ENCODE results near the gene MAP3K2.
A peak's percentile ranks its signal among the peaks of the same experiment; 100 is the strongest.

Gene MAP3K2

GRCh38 chr2:127419448-127420038 lies 31.8 kb upstream of the MAP3K2 start:
- Histone ChIP-seq H3K9ac (ENCODE audit: low read depth, low read length) (no peak overlapping the region), H3K27me3 (ENCODE audit: control insufficient read depth, insufficient read depth, low read length) (peaks cover 25% of the 10 kb centered on the region), H3K4me2 (ENCODE audit: low read length) (no peak overlapping the region), H3K36me3 (ENCODE audit: insufficient read depth, low read length) (no peaks in the 10 kb centered on the region), H3K4me3 (ENCODE audit: low read length) (no peak overlapping the region), H3K9me3 (replicated peaks; ENCODE audit: low read length) (no peaks in the 10 kb centered on the region), H3K4me1 (ENCODE audit: control insufficient read depth, insufficient read depth, low read length) (peaks cover 28% of the 10 kb centered on the region)

- no peak overlapping the region for H3K4me3 ChIP-seq (ENCODE audit: low read length)
- no peak overlapping the region for H3K9ac ChIP-seq (ENCODE audit: low read depth, low read length)
- no peaks in the 10 kb centered on the region for H3K36me3 ChIP-seq (ENCODE audit: insufficient read depth, low read length)
- H3K4me2 ChIP-seq (ENCODE audit: low read length), result no peak overlapping the region
- H3K9me3 ChIP-seq (replicated peaks; ENCODE audit: low read length), result no peaks in the 10 kb centered on the region
- peaks cover 25% of the 10 kb centered on the region for H3K27me3 ChIP-seq (ENCODE audit: control insufficient read depth, insufficient read depth, low read length)
- peaks cover 33% of the 10 kb centered on the region for H3K4me1 ChIP-seq (ENCODE audit: control insufficient read depth, insufficient read depth, low read length)
These were observed 31.3 kb upstream of the MAP3K2 start for GRCh38 chr2:127419112-127419430.

GRCh38 chr2:127418300-127419111 lies 30.7 kb upstream of the MAP3K2 start, which contains the start of gene PROC:
TSS of gene PROC (plus strand) at chr2:127418427. CDS start at chr2:127419943, 1,516 bp downstream.
- H3K4me1 ChIP-seq (ENCODE audit: control insufficient read depth, insufficient read depth, low read length), result peaks cover 36% of the 10 kb centered on the region
- H3K27me3 ChIP-seq (ENCODE audit: control insufficient read depth, insufficient read depth, low read length), result peaks cover 22% of the 10 kb centered on the region
- no peak within 1 kb of the TSS for H3K9ac ChIP-seq (ENCODE audit: low read depth, low read length)
- no peaks in the 10 kb centered on the region for H3K36me3 ChIP-seq (ENCODE audit: insufficient read depth, low read length)
- no peak within 1 kb of the TSS for H3K4me3 ChIP-seq (ENCODE audit: low read length)
- H3K9me3 ChIP-seq (replicated peaks; ENCODE audit: low read length), result no peaks in the 10 kb centered on the region
- H3K4me2 ChIP-seq (ENCODE audit: low read length), result no peak within 1 kb of the TSS

- H3K27me3 ChIP-seq (ENCODE audit: control insufficient read depth, insufficient read depth, low read length), result peaks cover 13% of the 10 kb centered on the region
These were observed 29.6 kb upstream of the MAP3K2 start for GRCh38 chr2:127417406-127417805.

GRCh38 chr2:127416506-127417001 lies 28.8 kb upstream of the MAP3K2 start:
- Histone ChIP-seq H3K4me1 (ENCODE audit: control insufficient read depth, insufficient read depth, low read length) (peaks cover 53% of the 10 kb centered on the region), H3K9me3 (replicated peaks; ENCODE audit: low read length) (no peaks in the 10 kb centered on the region), H3K4me3 (ENCODE audit: low read length) (peak overlapping the region; percentile 44), H3K9ac (ENCODE audit: low read depth, low read length) (no peak overlapping the region), H3K27me3 (ENCODE audit: control insufficient read depth, insufficient read depth, low read length) (peaks cover 5% of the 10 kb centered on the region), H3K4me2 (ENCODE audit: low read length) (peak overlapping the region; percentile 67), H3K36me3 (ENCODE audit: insufficient read depth, low read length) (no peaks in the 10 kb centered on the region)

More at GRCh38 chr2:127417406-127417805, 29.6 kb upstream of the MAP3K2 start:
- H3K4me1 ChIP-seq (ENCODE audit: control insufficient read depth, insufficient read depth, low read length), result peaks cover 45% of the 10 kb centered on the region
- no peak overlapping the region for H3K9ac ChIP-seq (ENCODE audit: low read depth, low read length)
- H3K4me3 ChIP-seq (ENCODE audit: low read length), result no peak overlapping the region
- no peak overlapping the region for H3K4me2 ChIP-seq (ENCODE audit: low read length)
- no peaks in the 10 kb centered on the region for H3K9me3 ChIP-seq (replicated peaks; ENCODE audit: low read length)
- H3K36me3 ChIP-seq (ENCODE audit: insufficient read depth, low read length), result no peaks in the 10 kb centered on the region

GRCh38 chr2:127415593-127416505 lies 28.1 kb upstream of the MAP3K2 start:
- Histone ChIP-seq H3K27me3 (ENCODE audit: control insufficient read depth, insufficient read depth, low read length) (no peaks in the 10 kb centered on the region), H3K36me3 (ENCODE audit: insufficient read depth, low read length) (no peaks in the 10 kb centered on the region), H3K9ac (ENCODE audit: low read depth, low read length) (no peak overlapping the region), H3K4me1 (ENCODE audit: control insufficient read depth, insufficient read depth, low read length) (peaks cover 60% of the 10 kb centered on the region), H3K4me3 (ENCODE audit: low read length) (peak overlapping the region; percentile 44), H3K4me2 (ENCODE audit: low read length) (peak overlapping the region; percentile 67), H3K9me3 (replicated peaks; ENCODE audit: low read length) (no peaks in the 10 kb centered on the region)

GRCh38 chr2:127414638-127415592 lies 27.1 kb upstream of the MAP3K2 start:
- peaks cover 69% of the 10 kb centered on the region for H3K4me1 ChIP-seq (ENCODE audit: control insufficient read depth, insufficient read depth, low read length)
- H3K4me3 ChIP-seq (ENCODE audit: low read length), result no peak overlapping the region
- H3K4me2 ChIP-seq (ENCODE audit: low read length), result no peak overlapping the region
- H3K27me3 ChIP-seq (ENCODE audit: control insufficient read depth, insufficient read depth, low read length), result no peaks in the 10 kb centered on the region
- H3K9me3 ChIP-seq (replicated peaks; ENCODE audit: low read length), result no peaks in the 10 kb centered on the region
- no peaks in the 10 kb centered on the region for H3K36me3 ChIP-seq (ENCODE audit: insufficient read depth, low read length)
- no peak overlapping the region for H3K9ac ChIP-seq (ENCODE audit: low read depth, low read length)

GRCh38 chr2:127413782-127414637 lies 26.2 kb upstream of the MAP3K2 start:
- peaks cover 73% of the 10 kb centered on the region for H3K4me1 ChIP-seq (ENCODE audit: control insufficient read depth, insufficient read depth, low read length)
- H3K9me3 ChIP-seq (replicated peaks; ENCODE audit: low read length), result no peaks in the 10 kb centered on the region
- H3K36me3 ChIP-seq (ENCODE audit: insufficient read depth, low read length), result no peaks in the 10 kb centered on the region
- no peak overlapping the region for H3K4me3 ChIP-seq (ENCODE audit: low read length)
- H3K27me3 ChIP-seq (ENCODE audit: control insufficient read depth, insufficient read depth, low read length), result no peaks in the 10 kb centered on the region
- H3K9ac ChIP-seq (ENCODE audit: low read depth, low read length), result no peak overlapping the region
- H3K4me2 ChIP-seq (ENCODE audit: low read length), result peak overlapping the region; percentile 55

- no peak overlapping the region for H3K4me3 ChIP-seq (ENCODE audit: low read length)
- no peaks in the 10 kb centered on the region for H3K36me3 ChIP-seq (ENCODE audit: insufficient read depth, low read length)
- no peaks in the 10 kb centered on the region for H3K27me3 ChIP-seq (ENCODE audit: control insufficient read depth, insufficient read depth, low read length)
- no peaks in the 10 kb centered on the region for H3K9me3 ChIP-seq (replicated peaks; ENCODE audit: low read length)
- H3K9ac ChIP-seq (ENCODE audit: low read depth, low read length), result no peak overlapping the region
- no peak overlapping the region for H3K4me2 ChIP-seq (ENCODE audit: low read length)
- peaks cover 81% of the 10 kb centered on the region for H3K4me1 ChIP-seq (ENCODE audit: control insufficient read depth, insufficient read depth, low read length)
These were observed 25.4 kb upstream of the MAP3K2 start for GRCh38 chr2:127413200-127413599.

All from skeletal muscle satellite cell (primary cell).